Activated naive CD4-positive, alpha-beta T cell treated with anti-CD3 and anti-CD28 coated beads, Interleukin-2, amount 50 U/mL, for 72 hours (primary cell): Measurements from ENCODE around the gene SNAPIN. TPM values are rescaled to one million over a fixed set of nuclear protein-coding genes. Genes with fewer than 3 reads are reported as not detected.

Experiments used
- ATAC-seq, 2 donors: fragments of 150-1000 bp; cut with Tn5 transposase; 2 replicates each; pipeline ENCODE4 v1.10.0; 2021; ENCODE audit warnings: mild to moderate bottlenecking in 2 of 2, moderate library complexity in 2 of 2
- DNase-seq, 2 donors: peaks; one replicate each; pipeline ENCODE4 v3.0.0; 2021 to 2022; ENCODE audit warnings: low spot score in 2 of 2
- H3K27ac Mint-ChIP-seq, 2 donors: one replicate each; pipeline ENCODE4 v1.8.0; 2022; ENCODE audit warnings: mild to moderate bottlenecking in 2 of 2, mixed read lengths in 2 of 2
- H3K36me3 Mint-ChIP-seq, 2 donors: one replicate each; pipeline ENCODE4 v1.8.0; 2022; ENCODE audit warnings: mixed read lengths in 2 of 2
- H3K9me3 Mint-ChIP-seq, 2 donors: one replicate each; pipeline ENCODE4 v1.8.0; 2022; ENCODE audit warnings: mixed read lengths in 2 of 2
- total RNA-seq, 2 donors: library from RNA; stranded (reverse); gene quantifications; one replicate each; pipeline ENCODE4 v1.2.3, GENCODE V29; 2022

SNAPIN gene, protein sequence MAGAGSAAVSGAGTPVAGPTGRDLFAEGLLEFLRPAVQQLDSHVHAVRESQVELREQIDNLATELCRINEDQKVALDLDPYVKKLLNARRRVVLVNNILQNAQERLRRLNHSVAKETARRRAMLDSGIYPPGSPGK
- total RNA-seq, result 10 to 100 TPM; 16.1 to 35.4 TPM

DNA sequence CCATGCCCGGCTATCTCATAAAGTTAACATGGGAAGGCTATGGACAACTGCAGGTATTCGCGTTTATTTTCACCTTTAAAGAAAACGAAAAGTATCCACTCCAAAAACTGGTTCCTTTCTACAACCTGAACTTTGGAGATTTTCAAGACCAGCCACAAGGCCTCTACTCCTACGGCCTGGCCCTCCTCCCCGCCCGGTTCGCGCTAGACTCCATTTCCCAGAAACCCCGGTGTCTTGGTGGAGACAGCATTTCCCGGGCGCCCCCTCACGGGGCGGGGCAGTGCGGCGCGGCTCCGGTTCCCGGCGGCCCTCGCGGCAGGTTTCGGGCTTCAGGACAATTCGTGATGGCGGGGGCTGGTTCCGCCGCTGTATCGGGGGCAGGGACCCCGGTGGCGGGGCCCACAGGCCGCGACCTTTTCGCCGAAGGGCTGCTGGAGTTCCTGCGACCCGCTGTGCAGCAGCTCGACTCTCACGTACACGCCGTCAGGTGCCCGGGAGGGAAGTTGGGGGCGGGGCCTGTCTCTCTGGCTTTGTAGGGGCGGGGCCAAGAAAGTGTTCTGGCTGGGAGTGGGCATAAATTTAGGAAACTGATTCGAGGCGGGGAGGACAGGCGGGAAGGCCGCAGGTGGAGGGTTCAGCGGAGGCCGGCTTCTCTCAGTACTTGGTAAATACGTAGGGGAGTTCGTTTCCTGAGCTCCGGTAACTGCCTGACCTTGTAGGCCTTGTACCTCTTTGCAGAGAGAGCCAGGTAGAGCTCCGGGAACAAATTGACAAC, at the start of gene SNAPIN:
TSS of gene SNAPIN (plus strand) at position 304 of the 775 bp plus-strand sequence. CDS start at position 345, 41 bp downstream.
- peak; percentile 89 to 93 for DNase-seq
- peak; percentile 93 to 94 for ATAC-seq
- Mint-ChIP-seq H3K36me3 (peaks cover 6 to 11% of the 10 kb centered on the region in 2 donors), H3K9me3 (no peaks in the 10 kb centered on the region), H3K27ac (peak within 1 kb of the TSS; percentile 93 to 96)

DNA sequence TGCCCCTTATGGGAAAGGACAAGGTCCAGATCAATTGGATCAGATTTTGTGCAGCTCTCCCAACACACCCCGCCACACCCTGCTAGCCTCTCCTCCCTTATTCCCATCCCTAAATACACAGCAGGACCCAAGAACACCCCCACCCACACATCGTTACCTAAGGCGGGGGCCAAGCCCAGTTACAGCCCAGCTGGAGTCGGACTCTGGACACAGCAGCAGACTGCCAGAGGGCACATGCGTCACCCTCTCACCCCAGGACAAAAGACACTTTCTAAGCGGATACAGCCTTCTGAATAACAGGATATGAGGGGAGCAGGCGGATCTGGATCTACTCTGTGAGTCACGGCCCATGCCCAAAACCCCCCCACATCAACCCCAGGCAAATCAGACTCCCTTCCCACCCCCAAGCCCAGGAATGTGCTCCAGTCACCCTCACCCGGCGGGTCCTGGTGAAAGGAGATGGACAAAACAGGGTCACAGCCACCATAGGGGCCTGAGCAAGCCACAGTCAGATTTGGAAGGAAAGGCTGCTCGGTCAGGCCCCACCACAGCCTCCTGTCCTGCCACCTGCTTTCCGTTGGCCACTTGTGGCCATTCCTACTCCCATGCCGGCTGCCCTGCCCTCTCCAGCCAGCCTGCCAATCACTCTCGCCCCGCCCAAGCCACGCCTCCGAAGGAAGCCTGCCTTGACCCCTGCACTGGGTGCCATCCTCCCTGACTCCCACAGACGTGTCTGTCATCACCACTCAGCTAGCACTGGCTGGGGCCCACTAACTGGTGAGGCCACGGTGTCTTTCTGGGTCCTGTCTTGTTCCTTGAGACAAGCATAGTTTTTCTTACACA, 49.5 kb upstream of the SNAPIN start:
- Mint-ChIP-seq H3K27ac (peak overlapping the region; percentile 36 to 45), H3K9me3 (no peaks in the 10 kb centered on the region), H3K36me3 (no peaks in the 10 kb centered on the region)
- no peak for ATAC-seq
- DNase-seq, result no peak

DNA sequence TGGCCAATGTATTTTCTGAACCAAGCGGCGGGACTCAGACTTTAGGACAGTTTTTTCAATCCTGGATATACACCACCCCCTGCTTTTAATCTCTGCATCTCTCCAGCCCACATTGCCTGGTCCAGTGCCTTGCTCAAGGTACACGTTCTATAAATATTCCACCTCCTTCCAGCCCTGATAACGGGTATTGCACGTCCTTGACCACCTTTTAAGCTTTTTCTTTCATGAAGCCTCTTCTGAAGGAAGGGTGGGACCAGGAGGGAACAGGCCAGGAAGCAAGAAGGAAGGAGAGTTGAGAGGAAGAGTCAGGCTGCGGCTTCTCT, 49.0 kb upstream of the SNAPIN start:
- peak overlapping the region; percentile 36 to 45 for H3K27ac Mint-ChIP-seq
- no peaks in the 10 kb centered on the region for H3K36me3 Mint-ChIP-seq
- H3K9me3 Mint-ChIP-seq, result no peaks in the 10 kb centered on the region
- ATAC-seq, result no peak
- DNase-seq, result no peak

DNA sequence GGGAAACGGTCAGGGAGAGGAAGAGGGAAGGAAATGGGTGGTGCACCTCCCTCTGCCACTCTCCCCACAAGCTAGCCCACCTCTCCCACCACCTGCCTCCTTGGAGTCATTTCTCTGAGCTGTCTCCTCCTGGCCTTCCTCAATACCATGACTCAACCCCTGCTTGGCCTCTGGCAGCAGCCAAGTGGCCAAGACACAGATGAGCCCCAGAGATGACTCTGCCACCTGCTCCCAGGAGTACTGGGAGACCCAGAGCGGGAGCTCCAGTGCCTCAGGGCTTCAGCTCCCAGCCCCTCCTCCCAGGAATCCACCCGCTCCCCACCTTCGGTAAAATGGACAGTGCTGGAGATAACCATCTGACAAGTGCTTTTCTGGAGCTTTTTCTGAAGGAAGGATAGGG, 48.2 kb upstream of the SNAPIN start:
- no peaks in the 10 kb centered on the region for H3K9me3 Mint-ChIP-seq
- no peaks in the 10 kb centered on the region for H3K36me3 Mint-ChIP-seq
- DNase-seq, result no peak
- H3K27ac Mint-ChIP-seq, result peak overlapping the region in 1 of 2 donors; percentile 77
- ATAC-seq, result no peak

DNA sequence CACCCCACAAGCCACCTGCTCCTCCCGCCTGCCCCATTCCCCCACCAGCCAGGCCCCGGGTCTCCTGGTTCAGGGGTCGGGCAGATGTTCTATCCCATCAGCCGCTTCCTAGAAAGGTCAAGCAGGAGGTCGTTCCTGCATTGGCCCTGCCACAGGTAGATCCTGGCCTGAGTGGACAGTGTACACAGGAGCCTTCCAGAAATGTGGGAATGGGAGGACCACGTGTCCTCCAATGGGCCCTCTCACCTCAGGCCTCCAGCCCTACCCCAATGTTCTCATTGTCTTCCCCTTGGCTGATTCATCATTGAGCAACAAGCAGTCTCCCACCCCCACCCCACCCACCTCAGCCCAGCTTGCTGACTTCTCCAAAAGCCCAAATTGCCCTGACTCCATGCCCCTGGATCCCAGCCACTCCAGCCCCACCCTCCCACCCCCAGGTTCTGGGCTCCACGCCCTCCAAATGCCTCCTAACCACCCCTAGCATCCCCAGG, 47.6 kb upstream of the SNAPIN start:
- H3K9me3 Mint-ChIP-seq, result no peaks in the 10 kb centered on the region

DNA sequence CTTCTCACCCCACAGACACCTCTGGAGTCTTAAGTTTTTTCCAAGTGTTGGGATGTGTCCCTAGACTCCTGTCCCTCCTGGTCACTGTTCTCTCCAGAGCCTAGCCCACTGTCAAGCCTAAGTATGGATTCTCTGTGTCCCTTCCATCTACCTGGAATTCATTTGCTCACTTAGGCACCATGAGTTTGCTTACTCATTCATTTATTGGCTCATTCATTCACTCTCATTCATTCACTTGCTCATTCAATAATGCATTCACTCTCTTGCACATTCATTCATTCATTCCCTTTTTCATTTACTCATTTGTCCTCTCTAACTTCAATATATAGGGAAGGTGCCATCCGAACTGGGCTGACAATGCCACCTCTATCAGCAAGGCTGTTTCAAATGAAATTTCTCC, 47.1 kb upstream of the SNAPIN start:
- ATAC-seq (no peak), DNase-seq (no peak)
- Mint-ChIP-seq H3K9me3 (no peaks in the 10 kb centered on the region), H3K27ac (no peak overlapping the region), H3K36me3 (no peaks in the 10 kb centered on the region)

More for the DNA sequence above, 47.6 kb upstream of the SNAPIN start:
- DNase-seq, result no peak
- Mint-ChIP-seq H3K27ac (no peak overlapping the region), H3K36me3 (no peaks in the 10 kb centered on the region)
- no peak for ATAC-seq

DNA sequence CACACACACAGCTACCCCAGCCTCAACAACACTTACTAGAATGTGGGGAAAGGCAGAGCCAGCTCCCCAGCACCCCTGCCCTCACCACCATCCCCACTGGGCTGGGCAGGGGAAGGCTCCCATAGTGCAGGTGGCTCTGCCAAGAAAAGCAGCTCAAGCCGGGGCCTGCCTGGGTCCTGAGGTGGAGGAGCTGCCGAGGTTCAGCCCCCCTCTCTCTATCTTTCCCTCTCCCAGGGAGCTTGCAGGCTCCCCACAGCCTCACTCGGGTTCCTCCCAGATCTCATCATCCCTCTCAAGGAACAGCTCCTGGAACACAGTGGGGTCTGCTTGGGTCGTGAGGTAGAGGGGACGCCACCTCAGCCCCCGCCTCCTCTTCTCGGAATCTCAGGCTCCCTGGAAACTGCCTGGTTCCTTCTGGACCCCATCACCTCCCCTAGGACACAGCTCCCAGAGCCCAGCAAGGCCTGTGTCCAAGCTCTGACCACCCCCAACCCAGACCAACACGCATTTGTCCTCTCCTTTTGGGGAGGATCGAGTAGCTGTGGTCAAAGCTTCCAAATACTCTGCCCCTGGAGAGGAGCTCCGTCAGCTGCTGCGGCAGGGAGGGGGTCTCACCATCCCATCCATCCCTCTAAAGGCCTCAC, 46.3 kb upstream of the SNAPIN start:
- Mint-ChIP-seq H3K9me3 (no peaks in the 10 kb centered on the region), H3K36me3 (no peaks in the 10 kb centered on the region), H3K27ac (peak overlapping the region; percentile 12 to 37)
- ATAC-seq (no peak), DNase-seq (no peak)

DNA sequence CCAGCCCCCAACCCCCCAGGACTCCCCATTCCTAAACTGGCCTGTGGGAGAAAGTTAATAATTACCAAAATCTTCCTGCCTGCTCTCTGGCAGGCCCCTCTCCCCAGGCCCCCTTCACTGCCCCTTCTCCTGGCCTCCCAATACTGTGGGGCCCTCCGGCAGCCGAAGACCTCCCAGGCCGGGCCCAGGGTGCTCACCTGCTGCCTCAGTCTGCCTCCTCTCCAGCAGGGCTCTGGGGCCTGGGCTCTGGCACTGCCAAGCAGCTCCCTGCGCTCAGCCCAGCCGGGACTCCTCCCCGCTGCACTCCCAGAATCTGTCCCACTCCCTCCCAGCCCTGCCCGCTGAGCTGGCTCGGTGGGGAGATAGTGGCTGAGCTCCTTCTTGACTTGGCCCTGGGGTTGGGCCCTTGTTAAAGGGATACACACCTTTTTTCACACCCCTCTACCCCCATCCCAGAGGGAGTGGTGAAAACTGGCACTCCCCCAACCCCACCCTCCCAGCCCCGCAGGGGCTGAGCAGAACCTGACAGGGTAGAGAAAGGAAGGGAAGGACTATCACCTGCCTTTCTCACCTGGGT, 45.7 kb upstream of the SNAPIN start, which contains the start of gene S100A16:
TSS of gene S100A16 (minus strand) at position 383 of the 577 bp plus-strand sequence. CDS start 4,986 bp downstream, outside the sequence.
- H3K36me3 Mint-ChIP-seq, result no peaks in the 10 kb centered on the region
- H3K9me3 Mint-ChIP-seq, result no peaks in the 10 kb centered on the region
- H3K27ac Mint-ChIP-seq, result peak within 1 kb of the TSS; percentile 12 to 37
- DNase-seq (no peak), ATAC-seq (no peak)

DNA sequence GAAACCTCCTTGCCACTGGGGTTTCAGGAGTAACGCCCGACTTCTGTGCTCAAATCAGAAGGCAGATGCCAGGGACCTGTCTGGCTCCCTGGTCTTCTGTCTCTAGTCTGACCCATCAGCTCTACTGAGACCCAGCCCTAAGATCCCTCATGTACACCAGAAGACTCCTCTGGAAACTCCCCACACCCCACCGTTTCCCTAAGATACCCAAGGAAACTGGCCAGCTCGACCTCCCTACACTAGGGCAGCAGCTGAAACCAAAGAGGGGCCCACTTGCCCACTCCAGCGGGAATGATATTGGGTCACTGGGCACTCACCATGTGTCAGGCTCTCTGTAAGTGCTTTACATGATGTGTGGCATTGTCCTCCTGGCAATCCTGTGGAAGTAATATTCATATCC, 45.1 kb upstream of the SNAPIN start:
- no peak for ATAC-seq
- no peaks in the 10 kb centered on the region for H3K9me3 Mint-ChIP-seq
- H3K36me3 Mint-ChIP-seq, result no peaks in the 10 kb centered on the region
- no peak overlapping the region for H3K27ac Mint-ChIP-seq
- DNase-seq, result no peak

DNA sequence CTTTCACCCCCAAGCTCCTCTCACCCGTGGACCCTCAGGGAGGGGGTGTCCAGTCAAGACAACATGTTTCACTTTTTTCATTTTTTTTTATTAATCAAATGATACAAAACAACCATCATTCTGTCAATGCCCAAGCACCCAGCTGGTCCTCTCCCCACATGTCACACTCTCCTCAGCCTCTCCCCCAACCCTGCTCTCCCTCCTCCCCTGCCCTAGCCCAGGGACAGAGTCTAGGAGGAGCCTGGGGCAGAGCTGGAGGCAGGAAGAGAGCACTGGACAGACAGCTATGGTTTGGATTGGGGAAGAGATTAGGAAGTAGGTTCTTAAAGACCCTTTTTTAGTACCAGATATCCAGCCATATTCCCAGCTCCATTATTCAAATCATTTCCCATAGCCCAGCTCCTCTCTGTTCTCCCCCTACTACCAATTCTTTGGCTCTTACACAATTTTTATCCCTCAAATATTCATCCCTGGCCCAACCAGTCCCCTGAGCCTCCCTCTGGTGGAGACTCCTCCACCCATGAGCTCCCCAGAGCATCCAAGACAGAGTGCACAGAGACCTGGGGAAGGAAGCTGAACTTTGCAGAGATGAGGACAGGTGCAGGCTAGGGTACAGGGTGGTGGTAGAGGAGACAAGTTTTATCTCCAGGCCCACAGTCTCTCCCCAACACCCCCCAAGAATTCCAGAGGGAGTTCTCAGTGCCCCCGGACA, 44.2 kb upstream of the SNAPIN start:
- ATAC-seq (no peak), DNase-seq (no peak)
- Mint-ChIP-seq H3K27ac (peak overlapping the region in 1 of 2 donors; percentile 6), H3K9me3 (no peaks in the 10 kb centered on the region), H3K36me3 (no peaks in the 10 kb centered on the region)

DNA sequence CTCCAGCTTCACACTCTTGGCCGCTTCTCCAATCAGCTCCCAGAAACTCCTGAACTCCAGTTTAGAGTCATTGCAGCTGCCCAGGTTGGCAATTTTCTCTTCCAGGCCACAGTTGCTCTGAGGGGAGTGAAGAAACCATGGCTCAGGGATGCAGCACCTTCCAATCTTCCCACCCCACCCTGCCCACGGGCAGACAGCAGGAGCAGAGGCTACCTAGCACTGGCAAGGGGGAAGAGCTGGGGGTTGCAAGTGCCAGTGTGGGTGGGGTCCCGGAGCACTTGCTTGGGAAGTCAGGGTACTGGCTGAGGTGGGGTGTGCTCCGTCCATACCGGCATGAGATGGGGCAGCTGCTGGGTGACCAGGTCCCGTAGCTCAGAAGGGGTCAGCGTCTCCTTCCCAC, 43.6 kb upstream of the SNAPIN start:
- Mint-ChIP-seq H3K9me3 (no peaks in the 10 kb centered on the region), H3K27ac (no peak overlapping the region), H3K36me3 (no peaks in the 10 kb centered on the region)
- ATAC-seq (no peak), DNase-seq (no peak)

DNA sequence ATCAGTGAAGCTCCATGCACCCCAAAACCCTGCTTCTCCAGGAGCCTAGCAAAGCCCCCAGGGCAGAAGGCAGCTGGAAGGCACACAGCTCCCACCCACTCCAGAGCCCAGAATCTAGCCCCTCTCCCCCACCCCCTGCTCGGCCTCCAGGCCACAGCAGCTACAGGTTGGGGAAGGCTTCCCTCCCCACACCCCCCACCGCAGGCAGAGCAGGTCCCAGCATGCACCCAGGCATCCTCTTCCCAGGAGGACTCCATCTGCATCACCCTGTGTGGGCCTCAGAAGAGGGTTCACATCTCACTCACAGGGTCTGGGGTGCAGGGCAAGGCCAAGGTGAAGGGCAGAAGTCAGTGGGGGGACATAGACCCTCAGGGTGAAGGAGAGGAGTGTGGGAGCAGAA, 43.1 kb upstream of the SNAPIN start:
- Mint-ChIP-seq H3K9me3 (no peaks in the 10 kb centered on the region), H3K27ac (no peak overlapping the region), H3K36me3 (no peaks in the 10 kb centered on the region)
- DNase-seq (no peak), ATAC-seq (no peak)

DNA sequence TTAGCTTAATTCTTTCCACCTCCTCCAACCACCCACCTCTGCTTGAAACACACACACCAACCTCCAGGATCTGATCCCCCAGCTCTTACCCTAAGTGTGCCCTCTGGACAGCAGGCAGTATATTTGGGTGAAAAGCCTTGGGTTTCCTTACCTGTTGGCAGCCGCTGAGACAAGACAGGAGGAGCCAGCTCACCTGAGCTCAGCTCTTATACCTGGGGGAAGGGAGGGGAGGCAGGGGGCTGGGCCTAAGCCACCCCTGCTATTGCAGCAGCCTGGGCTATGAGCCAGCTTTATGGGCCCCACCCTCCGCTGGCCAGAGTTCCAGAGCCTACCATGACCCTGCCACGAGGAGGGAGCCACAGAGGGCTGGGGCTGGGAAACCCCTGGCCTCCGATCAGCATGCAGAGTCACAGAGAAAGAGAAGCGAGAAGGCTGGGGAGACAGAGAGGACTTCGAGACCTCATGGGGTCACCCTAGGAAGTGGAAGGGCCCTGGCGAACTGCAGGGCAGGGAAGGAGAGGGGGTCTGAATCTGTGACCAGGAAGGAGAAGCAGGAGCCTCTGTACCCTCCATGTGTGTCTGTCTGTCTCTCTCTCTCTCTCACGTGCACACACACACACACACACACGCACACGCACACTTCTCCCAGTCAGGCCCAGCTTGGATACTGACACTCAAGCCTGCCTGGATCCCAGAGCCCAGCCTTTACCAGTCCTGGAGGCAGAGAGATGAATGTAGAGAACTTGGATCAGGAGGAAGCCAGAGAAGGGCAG, 42.2 kb upstream of the SNAPIN start, which contains the start of gene S100A14:
TSS of gene S100A14 (minus strand) at position 182 of the 773 bp plus-strand sequence. CDS start 467 bp downstream, outside the sequence.
- Mint-ChIP-seq H3K9me3 (no peaks in the 10 kb centered on the region), H3K36me3 (no peaks in the 10 kb centered on the region), H3K27ac (peak within 1 kb of the TSS; percentile 9 to 15)
- DNase-seq (no peak), ATAC-seq (no peak)

DNA sequence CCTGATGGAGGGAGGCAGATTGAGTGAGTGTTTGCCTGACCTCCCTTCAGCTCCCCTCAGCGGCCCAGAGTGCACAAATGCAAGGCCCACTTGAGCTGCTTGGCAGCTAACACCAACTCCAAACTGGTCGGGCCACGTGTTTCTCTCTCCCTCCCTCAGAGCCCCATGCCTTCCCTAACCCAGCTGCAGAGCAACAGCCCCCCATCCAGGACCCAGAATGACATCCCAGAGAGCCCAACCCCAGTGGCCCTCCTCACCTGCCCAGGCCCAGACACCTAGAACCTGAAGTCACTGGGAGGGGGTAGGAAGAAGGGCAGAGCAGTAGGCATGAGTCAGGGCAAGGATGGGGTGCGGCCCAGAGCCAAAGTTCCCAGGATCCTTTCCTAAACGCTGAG, 41.6 kb upstream of the SNAPIN start:
- H3K36me3 Mint-ChIP-seq, result no peaks in the 10 kb centered on the region
- DNase-seq, result no peak
- peak overlapping the region in 1 of 2 donors; percentile 9 for H3K27ac Mint-ChIP-seq
- ATAC-seq, result peak in 1 of 2 donors; percentile 8
- H3K9me3 Mint-ChIP-seq, result no peaks in the 10 kb centered on the region

DNA sequence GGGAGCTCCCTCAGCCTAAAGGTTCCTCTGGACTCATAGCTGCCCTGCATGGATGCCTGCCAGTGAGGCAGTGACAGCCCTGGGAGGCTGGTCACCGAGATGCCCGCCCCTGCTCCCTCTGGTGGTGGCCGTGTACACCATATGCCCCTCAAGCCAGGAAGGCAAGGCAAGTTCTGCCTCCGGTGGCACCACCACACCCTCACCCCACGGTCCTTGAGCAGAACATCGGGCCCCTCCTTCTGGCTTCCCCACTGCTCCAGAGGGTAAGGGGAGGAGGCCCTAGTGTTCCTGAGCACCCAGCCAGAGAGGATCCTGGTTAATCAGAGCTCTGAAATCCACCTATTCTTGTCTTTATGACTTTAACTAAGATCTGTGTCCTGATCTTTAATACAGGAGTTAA, 40.8 kb upstream of the SNAPIN start:
- DNase-seq (peak in 1 of 2 donors; percentile 84), ATAC-seq (peak; percentile 90 to 98)
- Mint-ChIP-seq H3K27ac (peak overlapping the region; percentile 9 to 50), H3K9me3 (no peaks in the 10 kb centered on the region), H3K36me3 (no peaks in the 10 kb centered on the region)
